VCaP (cell line): ENCODE data around the gene SLC46A3.
A peak's percentile ranks its signal among the peaks of the same experiment; 100 is the strongest.

Experiments used
- H3K27ac ChIP-seq: fragments of 450-650 bp; 2 replicates; pipeline ENCODE4 v1.5.1; 2017
- CTCF ChIP-seq: fragments of 450-650 bp; conservative IDR thresholded peaks from 2 replicates; pipeline ENCODE4 v1.5.1; 2017; ENCODE audit warnings: mild to moderate bottlenecking, moderate library complexity

The SLC46A3 gene

GRCh38 chr13:28678809-28679208 lies 40.0 kb downstream of the SLC46A3 start:
- peak; percentile 29 for TF ChIP-seq CTCF
- no peak overlapping the region for H3K27ac ChIP-seq

GRCh38 chr13:28671126-28671792 lies 47.5 kb downstream of the SLC46A3 start:
- H3K27ac ChIP-seq: no peak overlapping the region
- TF ChIP-seq CTCF: no peak

- H3K27ac ChIP-seq: no peak overlapping the region
- TF ChIP-seq CTCF: no peak
These were observed 51.8 kb downstream of the SLC46A3 start for GRCh38 chr13:28666897-28667488.

GRCh38 chr13:28659621-28659970 lies 59.2 kb downstream of the SLC46A3 start:
- peak overlapping the region; percentile 85 for H3K27ac ChIP-seq
- no peak for TF ChIP-seq CTCF

GRCh38 chr13:28658796-28659620 lies 59.8 kb downstream of the SLC46A3 start, which contains the start of gene POMP:
TSS of gene POMP (plus strand) at chr13:28659130. CDS start at chr13:28659185, 55 bp downstream.
- H3K27ac ChIP-seq: peak within 1 kb of the TSS; percentile 85
- no peak for TF ChIP-seq CTCF

GRCh38 chr13:28658539-28658795 lies 60.3 kb downstream of the SLC46A3 start:
- TF ChIP-seq CTCF: no peak
- H3K27ac ChIP-seq: peak overlapping the region; percentile 85

- peak overlapping the region; percentile 85 for H3K27ac ChIP-seq
- peak; percentile 51 for TF ChIP-seq CTCF
These were observed 60.8 kb downstream of the SLC46A3 start for GRCh38 chr13:28657784-28658538.
